HG03175 (cell line): ENCODE data around the gene CLDN20.
A peak's percentile ranks its signal among the peaks of the same experiment; 100 is the strongest.
"Not testable (repeated sequence)": the region's sequence is repeated elsewhere in the genome, so short reads cannot be mapped to it uniquely, and the experiment has no call there.

ENCODE experiments used
- ATAC-seq: cut with Tn5 transposase; IDR thresholded peaks from one replicate; pipeline ENCODE4 v1.9.1; 2021; ENCODE audit warnings: mild to moderate bottlenecking, moderate library complexity; ENCODE audit not compliant: unreplicated experiment

The CLDN20 gene

GRCh38 chr6:155263373-155264063 is at the start of gene CLDN20:
TSS of gene CLDN20 (plus strand) at chr6:155264013. CDS start at chr6:155275720, 11,707 bp downstream.
- no peak for ATAC-seq

- ATAC-seq = no peak
These were observed 47.9 kb upstream of the CLDN20 start for GRCh38 chr6:155215906-155216305.

- no peak for ATAC-seq
These were observed 47.3 kb upstream of the CLDN20 start for GRCh38 chr6:155216312-155217046.

GRCh38 chr6:155218711-155219110 is 45.1 kb upstream of the CLDN20 start:
- ATAC-seq = not testable (repeated sequence)

GRCh38 chr6:155219299-155219698 is 44.5 kb upstream of the CLDN20 start:
- ATAC-seq = no peak

- ATAC-seq = no peak
These were observed 43.9 kb upstream of the CLDN20 start for GRCh38 chr6:155219858-155220301.

- ATAC-seq = no peak
These were observed 42.7 kb upstream of the CLDN20 start for GRCh38 chr6:155221086-155221485.

- no peak for ATAC-seq
These were observed 41.3 kb upstream of the CLDN20 start for GRCh38 chr6:155222506-155222905.

GRCh38 chr6:155223646-155224451 is 40.0 kb upstream of the CLDN20 start:
- ATAC-seq = peak; percentile 99

GRCh38 chr6:155224618-155225017 is 39.2 kb upstream of the CLDN20 start:
- ATAC-seq = no peak

- no peak for ATAC-seq
These were observed 36.8 kb upstream of the CLDN20 start for GRCh38 chr6:155227046-155227445.

- ATAC-seq = no peak
These were observed 35.2 kb upstream of the CLDN20 start for GRCh38 chr6:155228546-155229166.

GRCh38 chr6:155230975-155231374 is 32.8 kb upstream of the CLDN20 start:
- ATAC-seq = not testable (repeated sequence)

GRCh38 chr6:155232848-155233247 is 31.0 kb upstream of the CLDN20 start:
- no peak for ATAC-seq

- ATAC-seq = no peak
These were observed 29.6 kb upstream of the CLDN20 start for GRCh38 chr6:155234167-155234566.

- no peak for ATAC-seq
These were observed 29.1 kb upstream of the CLDN20 start for GRCh38 chr6:155234687-155235086.

- ATAC-seq = no peak
These were observed 28.7 kb upstream of the CLDN20 start for GRCh38 chr6:155235087-155235486.

- no peak for ATAC-seq
These were observed 26.2 kb upstream of the CLDN20 start for GRCh38 chr6:155237613-155238012.

GRCh38 chr6:155240905-155241600 is 22.8 kb upstream of the CLDN20 start:
- ATAC-seq = no peak

GRCh38 chr6:155241966-155242365 is 21.8 kb upstream of the CLDN20 start:
- no peak for ATAC-seq
